K562 treated with DMSO at 1 percent for 12 hours (cell line): ENCODE data around the gene CSE1L. TPM values are rescaled to one million over a fixed set of nuclear protein-coding genes. Genes with fewer than 3 reads are reported as not detected.

ENCODE experiments used
- total RNA-seq: library from RNA; unstranded; fragments of 300-600 nt; gene quantifications from 2 replicates; pipeline ENCODE4 v1.2.3, GENCODE V29; 2022; ENCODE audit not compliant: insufficient read depth

Gene CSE1L
- 47.1 and 114 TPM in 2 replicates for total RNA-seq

DNA sequence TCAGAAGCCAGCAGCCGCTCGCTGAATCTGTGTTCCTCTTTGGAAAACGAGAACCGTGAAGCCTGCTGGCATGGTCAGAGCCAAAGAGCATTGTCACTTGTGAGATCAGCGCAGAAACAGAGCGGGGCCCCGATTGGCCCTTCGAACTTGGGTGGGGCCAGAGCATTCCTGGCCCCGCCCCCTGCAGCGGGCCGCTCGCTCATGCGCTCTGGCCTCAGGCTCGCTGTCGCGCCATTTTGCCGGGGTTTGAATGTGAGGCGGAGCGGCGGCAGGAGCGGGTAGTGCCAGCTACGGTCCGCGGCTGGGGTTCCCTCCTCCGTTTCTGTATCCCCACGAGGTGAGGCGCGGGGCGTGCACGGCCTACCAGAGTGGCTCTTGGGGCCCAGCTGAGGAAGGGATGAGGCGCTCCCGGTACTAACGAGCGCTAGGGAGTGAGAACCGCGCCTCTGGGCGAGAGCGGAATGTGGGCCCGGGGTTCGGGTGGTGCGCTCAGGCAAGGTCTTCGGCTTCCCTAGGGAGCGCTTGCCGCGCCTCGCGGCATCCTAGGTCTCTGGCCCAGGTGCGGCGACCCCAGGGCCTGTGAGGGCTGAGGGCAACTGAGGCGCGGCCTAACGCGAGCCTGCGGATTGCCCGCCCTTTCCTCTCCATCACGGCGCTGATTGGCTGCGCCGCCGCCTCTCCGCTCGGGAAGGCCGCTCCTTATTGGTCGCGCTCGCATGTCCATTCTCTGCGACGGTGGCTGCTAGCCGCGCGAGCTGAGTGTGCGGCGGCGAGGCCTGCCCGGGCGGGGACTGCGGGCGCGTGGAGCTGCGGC is at the start of gene CSE1L:
Gene CSE1L (plus strand): TSS at position 226 of the 814 bp plus-strand sequence. CDS start 12,152 bp downstream, outside the sequence.

Other genes starting within 250 kb of the CSE1L start
- 9.7 and 22.1 TPM in 2 replicates for gene PREX1, start 218.3 kb upstream of the CSE1L start, total RNA-seq
- gene ARFGEF2, start 124.6 kb upstream of the CSE1L start, total RNA-seq: 2.4 and 15.9 TPM in 2 replicates
- 44.8 and 97.7 TPM in 2 replicates for gene STAU1, start 142.0 kb downstream of the CSE1L start, total RNA-seq
- 30.5 and 47.4 TPM in 2 replicates for gene DDX27, start 173.1 kb downstream of the CSE1L start, total RNA-seq
- 2.7 and 8.8 TPM in 2 replicates for gene ZNFX1, start 231.7 kb downstream of the CSE1L start, total RNA-seq